IPS DF 19.7 (cell line): ENCODE data around the gene MAGI3.

ENCODE experiments used
- DNase-seq: peaks from one replicate; pipeline ENCODE4 v3.0.0-alpha.2; 2013; ENCODE audit warnings: low read depth, low spot score

MAGI3 gene

GRCh38 chr1:113653741-113654140 is 263.4 kb downstream of the MAGI3 start:
- no peak for DNase-seq

- DNase-seq: no peak
Observed at GRCh38 chr1:113654883-113655282, 264.6 kb downstream of the MAGI3 start.

- DNase-seq: no peak
Observed at GRCh38 chr1:113657126-113657525, 266.8 kb downstream of the MAGI3 start.

GRCh38 chr1:113657556-113658063 is 267.3 kb downstream of the MAGI3 start:
- no peak for DNase-seq

GRCh38 chr1:113659035-113659434 is 268.7 kb downstream of the MAGI3 start:
- no peak for DNase-seq

GRCh38 chr1:113659556-113659955 is 269.2 kb downstream of the MAGI3 start:
- DNase-seq: no peak

- DNase-seq: no peak
Observed at GRCh38 chr1:113660088-113660487, 269.8 kb downstream of the MAGI3 start.

GRCh38 chr1:113662101-113662500 is 271.8 kb downstream of the MAGI3 start:
- DNase-seq: no peak

GRCh38 chr1:113663165-113663951 is 273.0 kb downstream of the MAGI3 start:
- DNase-seq: no peak

- DNase-seq: no peak
Observed at GRCh38 chr1:113665071-113665470, 274.8 kb downstream of the MAGI3 start.

- DNase-seq: no peak
Observed at GRCh38 chr1:113666126-113666525, 275.8 kb downstream of the MAGI3 start.

GRCh38 chr1:113669988-113670387 is 279.7 kb downstream of the MAGI3 start:
- DNase-seq: no peak

GRCh38 chr1:113670650-113671049 is 280.3 kb downstream of the MAGI3 start:
- no peak for DNase-seq

- DNase-seq: no peak
Observed at GRCh38 chr1:113672491-113672890, 282.2 kb downstream of the MAGI3 start.

- no peak for DNase-seq
Observed at GRCh38 chr1:113674591-113674990, 284.3 kb downstream of the MAGI3 start.

GRCh38 chr1:113675302-113675701 is 285.0 kb downstream of the MAGI3 start:
- DNase-seq: no peak

GRCh38 chr1:113676524-113676923 is 286.2 kb downstream of the MAGI3 start:
- DNase-seq: no peak

- no peak for DNase-seq
Observed at GRCh38 chr1:113677250-113678158, 287.2 kb downstream of the MAGI3 start.

- DNase-seq: no peak
Observed at GRCh38 chr1:113678159-113678469, 287.8 kb downstream of the MAGI3 start.

- DNase-seq: no peak
Observed at GRCh38 chr1:113681596-113682337, 291.5 kb downstream of the MAGI3 start.

GRCh38 chr1:113683384-113684152 is 293.3 kb downstream of the MAGI3 start:
- no peak for DNase-seq
